Neural cell (in vitro differentiated cells): ENCODE data around the gene DSC3. TPM values are rescaled to one million over a fixed set of nuclear protein-coding genes. Genes with fewer than 3 reads are reported as not detected.
A peak's percentile ranks its signal among the peaks of the same experiment; 100 is the strongest.

Experiments
- H2AFZ ChIP-seq: fragments of 200-600, 300-800 bp; sonication (generic), shearing (Covaris generic); 2 replicates; pipeline ENCODE4 v1.6.0; 2014; ENCODE audit warnings: low read depth, mild to moderate bottlenecking, antibody characterized with exemption, low read length, moderate library complexity
- H3F3A ChIP-seq: fragments of 200-600 bp; shearing (Covaris generic); 2 replicates; pipeline ENCODE4 v1.6.1; 2016; ENCODE audit warnings: mild to moderate bottlenecking, moderate library complexity, mixed read lengths, antibody characterized with exemption, low read length; ENCODE audit not compliant: insufficient read depth, poor library complexity, severe bottlenecking
- H3K27ac ChIP-seq: fragments of 200-600, 300-800 bp; sonication (generic), shearing (Covaris generic); 2 replicates; pipeline ENCODE4 v1.5.1; 2014; ENCODE audit warnings: mild to moderate bottlenecking, low read length, moderate library complexity
- H3K27me3 ChIP-seq: fragments of 300-800, 200-600 bp; sonication (generic), shearing (Covaris generic); 2 replicates; pipeline ENCODE4 v1.6.0; 2014; ENCODE audit warnings: mild to moderate bottlenecking, low read depth, low read length, moderate library complexity; ENCODE audit not compliant: insufficient read depth
- H3K36me3 ChIP-seq: fragments of 300-800, 200-600 bp; sonication (generic), shearing (Covaris generic); 2 replicates; pipeline ENCODE4 v1.5.1; 2014; ENCODE audit warnings: mild to moderate bottlenecking, antibody characterized with exemption, low read length, moderate library complexity; ENCODE audit not compliant: insufficient read depth
- H3K4me2 ChIP-seq: fragments of 300-800, 200-600 bp; sonication (generic), shearing (Covaris generic); 2 replicates; pipeline ENCODE4 v1.6.0; 2014; ENCODE audit warnings: mild to moderate bottlenecking, low read length
- H3K4me3 ChIP-seq: fragments of 300-800, 200-600 bp; sonication (generic), shearing (Covaris generic); 2 replicates; pipeline ENCODE4 v1.5.1; 2014; ENCODE audit warnings: mild to moderate bottlenecking, low read length, moderate library complexity
- H3K79me2 ChIP-seq: fragments of 200-600 bp; shearing (Covaris generic); replicated peaks from 2 replicates; pipeline ENCODE4 v1.6.0; 2014; ENCODE audit warnings: mild to moderate bottlenecking, low read length, moderate library complexity; ENCODE audit not compliant: insufficient read depth
- H3K9ac ChIP-seq: fragments of 300-800, 200-600 bp; sonication (generic), shearing (Covaris generic); 2 replicates; pipeline ENCODE4 v1.6.1; 2016; ENCODE audit warnings: mild to moderate bottlenecking, low read length, mixed read lengths
- H3K9me2 ChIP-seq: fragments of 200-600 bp; shearing (Covaris generic); 2 replicates; pipeline ENCODE4 v1.6.1; 2016; ENCODE audit warnings: mild to moderate bottlenecking, low read length, mixed read lengths; ENCODE audit not compliant: insufficient read depth
- H3K9me3 ChIP-seq: fragments of 200-600, 300-800 bp; sonication (generic), shearing (Covaris generic); 2 replicates; pipeline ENCODE4 v1.6.1; 2016; ENCODE audit warnings: mild to moderate bottlenecking, mixed run types, low read length, moderate library complexity, mixed read lengths
- H4K20me1 ChIP-seq: fragments of 200-600 bp; shearing (Covaris generic); 2 replicates; pipeline ENCODE4 v1.6.1; 2016; ENCODE audit warnings: mild to moderate bottlenecking, mixed run types; ENCODE audit not compliant: insufficient read depth
- CTCF ChIP-seq: fragments of 450-650 bp; IDR thresholded peaks from 2 replicates; pipeline ENCODE4 v1.5.1; 2014; ENCODE audit warnings: antibody characterized with exemption, mild to moderate bottlenecking, moderate library complexity; ENCODE audit not compliant: poor library complexity, severe bottlenecking
- EP300 ChIP-seq: fragments of 450-650 bp; conservative IDR thresholded peaks from 2 replicates; pipeline ENCODE4 v1.6.1; 2014; ENCODE audit warnings: antibody characterized with exemption, mild to moderate bottlenecking, moderate library complexity; ENCODE audit not compliant: poor library complexity, severe bottlenecking
- EZH2 ChIP-seq: fragments of 200-600, 300-800 bp; shearing (Covaris generic), sonication (generic); IDR thresholded peaks from 2 replicates; pipeline ENCODE4 v1.6.1; 2014; ENCODE audit warnings: antibody characterized with exemption, low read length, borderline replicate concordance, mild to moderate bottlenecking; ENCODE audit not compliant: insufficient read depth, poor library complexity, severe bottlenecking
- MXI1 ChIP-seq: fragments of 450-650 bp; conservative IDR thresholded peaks from 2 replicates; pipeline ENCODE4 v1.6.1; 2014; ENCODE audit warnings: antibody characterized with exemption, mild to moderate bottlenecking; ENCODE audit not compliant: poor library complexity, severe bottlenecking
- POLR2AphosphoS5 ChIP-seq: IDR thresholded peaks from 2 replicates; pipeline ENCODE4 v1.6.1; 2012
- RAD21 ChIP-seq: fragments of 450-650 bp; conservative IDR thresholded peaks from 2 replicates; pipeline ENCODE4 v1.6.1; 2014; ENCODE audit warnings: antibody characterized with exemption, mild to moderate bottlenecking, moderate library complexity
- REST ChIP-seq: IDR thresholded peaks from 2 replicates; pipeline ENCODE4 v1.6.1; 2012; ENCODE audit warnings: borderline replicate concordance
- SMC3 ChIP-seq: fragments of 450-650 bp; conservative IDR thresholded peaks from 2 replicates; pipeline ENCODE4 v1.6.1; 2014; ENCODE audit warnings: antibody characterized with exemption, mild to moderate bottlenecking, moderate library complexity; ENCODE audit not compliant: poor library complexity
- TAF1 ChIP-seq: IDR thresholded peaks from 2 replicates; pipeline ENCODE4 v1.6.1; 2012; ENCODE audit warnings: low read depth
- polyA minus RNA-seq: library from RNA; depleted of rRNA, polyadenylated mRNA; stranded (reverse); fragments of >200 nt; gene quantifications from 2 replicates; pipeline ENCODE4 v1.2.3, GENCODE V29; 2014
- polyA plus RNA-seq: library from polyadenylated mRNA; depleted of rRNA; stranded (reverse); fragments of >200 nt; gene quantifications from 2 replicates; pipeline ENCODE4 v1.2.3, GENCODE V29; 2014

DSC3 gene
- 0.10 TPM in 1 of 2 replicates, not detected in the other for polyA plus RNA-seq
- under 0.01 TPM in 1 of 2 replicates, not detected in the other for polyA minus RNA-seq

GRCh38 chr18:31042406-31043181, at the start of gene DSC3:
Gene DSC3 (minus strand): TSS chr18:31042742. CDS start chr18:31042660, 82 bp downstream.
- peak; percentile 15 for TF ChIP-seq POLR2AphosphoS5
- TF ChIP-seq MXI1 = peak; percentile 26
- TF ChIP-seq RAD21 = no peak
- peak; percentile 52 for TF ChIP-seq EZH2
- Histone ChIP-seq H3K4me2 (no peak within 1 kb of the TSS), H3K27me3 (peaks cover 71% of the 10 kb centered on the region), H3K9me2 (no peaks in the 10 kb centered on the region), H3K36me3 (no peaks in the 10 kb centered on the region), H3K79me2 (no peaks in the 10 kb centered on the region), H2AFZ (no peak within 1 kb of the TSS), H3F3A (no peaks in the 10 kb centered on the region), H4K20me1 (no peaks in the 10 kb centered on the region), H3K4me3 (peak within 1 kb of the TSS; percentile 62), H3K27ac (no peak within 1 kb of the TSS), H3K9ac (no peak within 1 kb of the TSS), H3K9me3 (peaks cover 6% of the 10 kb centered on the region)

DNA sequence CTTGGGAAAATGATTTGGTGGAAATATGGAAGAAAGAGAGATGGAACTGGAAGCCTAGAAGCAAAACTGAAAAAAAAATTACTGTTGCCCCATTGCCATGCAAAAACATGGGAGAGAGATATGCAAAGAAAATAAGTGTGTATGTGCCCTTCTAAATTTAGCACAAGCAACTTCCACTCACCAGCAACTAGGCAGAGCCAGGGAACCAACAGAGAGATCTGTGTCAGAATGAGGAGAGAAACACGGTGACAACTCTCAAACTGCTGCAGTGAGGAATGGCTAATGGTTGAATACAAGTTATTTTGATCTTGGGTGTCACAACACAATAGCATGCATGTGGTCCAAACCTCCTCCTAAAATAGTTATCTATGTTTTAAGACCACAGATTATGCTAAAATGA, 48.8 kb upstream of the DSC3 start:
- Histone ChIP-seq H3F3A (no peaks in the 10 kb centered on the region), H3K36me3 (peaks cover 7% of the 10 kb centered on the region), H3K9me2 (no peaks in the 10 kb centered on the region), H3K4me2 (no peak overlapping the region), H3K27ac (no peak overlapping the region), H3K79me2 (peaks cover 10% of the 10 kb centered on the region), H2AFZ (no peak overlapping the region), H4K20me1 (no peaks in the 10 kb centered on the region), H3K4me3 (no peak overlapping the region), H3K9ac (no peak overlapping the region), H3K27me3 (no peaks in the 10 kb centered on the region), H3K9me3 (no peaks in the 10 kb centered on the region)
- TF ChIP-seq RAD21 (no peak), EP300 (no peak), TAF1 (no peak), CTCF (no peak), MXI1 (no peak), EZH2 (no peak), SMC3 (no peak), POLR2AphosphoS5 (no peak), REST (no peak)
